Mesothelial cell of epicardium (in vitro differentiated cells): ENCODE results near the gene CASS4. TPM values are rescaled to one million over a fixed set of nuclear protein-coding genes. Genes with fewer than 3 reads are reported as not detected.
A peak's percentile ranks its signal among the peaks of the same experiment; 100 is the strongest.

Experiments
- DNase-seq, 2 experiments: peaks; one replicate each; pipeline ENCODE4 v3.0.0; 2021; ENCODE audit warnings: low spot score in 2 of 2; ENCODE audit not compliant: unreplicated experiment in 2 of 2
- H3K27ac Mint-ChIP-seq: 2 replicates; pipeline ENCODE4 v1.8.0; 2021; ENCODE audit warnings: mixed read lengths
- H3K27me3 Mint-ChIP-seq: 2 replicates; pipeline ENCODE4 v1.8.0; 2021; ENCODE audit warnings: low read depth, mixed read lengths
- H3K36me3 Mint-ChIP-seq: 2 replicates; pipeline ENCODE4 v1.8.0; 2021; ENCODE audit warnings: mixed read lengths
- H3K4me1 Mint-ChIP-seq: 2 replicates; pipeline ENCODE4 v1.8.0; 2021; ENCODE audit warnings: mixed read lengths
- H3K4me3 Mint-ChIP-seq: 2 replicates; pipeline ENCODE4 v1.8.0; 2021; ENCODE audit warnings: mild to moderate bottlenecking, moderate library complexity, mixed read lengths
- H3K9me3 Mint-ChIP-seq: 2 replicates; pipeline ENCODE4 v1.8.0; 2021; ENCODE audit warnings: mixed read lengths
- CTCF ChIP-seq: fragments of 200-600 bp; sonication (generic); IDR thresholded peaks from one replicate; pipeline ENCODE4 v1.5.0; 2021; ENCODE audit warnings: antibody characterized with exemption; ENCODE audit not compliant: unreplicated experiment
- total RNA-seq: library from RNA; stranded (reverse); gene quantifications from 3 replicates; pipeline ENCODE4 v1.2.1, GENCODE V29; 2021

CASS4 gene
- total RNA-seq, 1 donor from 2014 or later, result 0.67 TPM

- H3K4me1 Mint-ChIP-seq, result peaks cover 3% of the 10 kb centered on the region
- peaks cover 17% of the 10 kb centered on the region for H3K27me3 Mint-ChIP-seq
- no peak overlapping the region for H3K27ac Mint-ChIP-seq
- no peaks in the 10 kb centered on the region for H3K36me3 Mint-ChIP-seq
- no peak overlapping the region for H3K4me3 Mint-ChIP-seq
- no peaks in the 10 kb centered on the region for H3K9me3 Mint-ChIP-seq
- peak in 1 of 2 experiments; percentile 16 for DNase-seq
- TF ChIP-seq CTCF, result no peak
Measured at GRCh38 chr20:56447227-56447626, 35.2 kb downstream of the CASS4 start.

DNA sequence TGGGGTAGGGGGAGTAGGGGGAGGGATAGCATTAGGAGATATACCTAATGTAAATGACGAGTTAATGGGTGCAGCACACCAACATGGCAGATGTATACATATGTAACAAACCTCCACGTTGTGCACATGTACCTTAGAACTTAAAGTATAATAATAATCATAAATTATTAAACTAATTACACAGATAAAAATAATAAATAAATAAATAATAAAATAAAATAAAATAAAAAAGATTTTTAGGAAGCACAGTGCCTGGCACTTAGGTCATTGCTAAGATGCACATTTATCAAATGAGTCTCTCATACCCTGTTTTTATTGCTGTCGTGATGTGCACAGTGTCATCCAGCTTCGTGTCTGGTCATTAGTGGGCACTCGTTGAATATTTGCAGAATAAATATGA is 37.4 kb downstream of the CASS4 start:
- no peaks in the 10 kb centered on the region for H3K4me1 Mint-ChIP-seq
- TF ChIP-seq CTCF, result no peak
- no peak overlapping the region for H3K27ac Mint-ChIP-seq

DNA sequence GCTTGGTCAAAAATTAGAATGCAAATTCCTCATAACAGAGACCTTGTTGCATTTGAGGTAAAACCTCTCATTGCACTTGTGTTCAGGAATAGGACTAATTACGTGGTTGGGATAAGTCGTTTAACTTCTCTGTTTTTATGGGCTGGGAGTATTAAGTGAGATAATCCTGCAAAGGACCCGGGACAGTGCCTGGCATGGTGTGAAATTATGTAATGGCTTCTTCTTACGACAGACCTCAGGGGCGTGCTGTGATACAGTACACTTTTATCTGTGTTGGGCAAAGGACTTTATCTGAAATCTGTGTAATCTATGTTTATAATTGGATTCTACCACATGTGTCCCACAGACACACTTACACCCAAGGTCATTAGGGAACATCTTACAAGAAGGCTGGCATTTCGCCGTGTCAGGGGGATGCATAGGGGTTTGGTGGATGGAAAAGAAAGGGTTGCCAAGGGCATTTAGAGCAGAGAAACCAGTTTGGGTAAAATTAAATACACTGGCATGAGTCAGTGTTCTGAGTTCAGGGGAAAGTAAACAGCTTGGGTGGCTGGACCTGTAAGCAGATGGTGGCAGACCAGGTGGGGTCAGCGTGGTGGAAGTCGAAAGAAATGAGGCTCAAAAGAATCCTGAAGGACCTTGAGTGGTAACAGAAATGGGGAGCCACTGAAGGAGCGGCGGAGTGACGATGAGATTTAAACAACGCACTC is 39.2 kb downstream of the CASS4 start:
- no peak for TF ChIP-seq CTCF
- Mint-ChIP-seq H3K9me3 (no peaks in the 10 kb centered on the region), H3K27me3 (peaks cover 19% of the 10 kb centered on the region), H3K36me3 (no peaks in the 10 kb centered on the region), H3K27ac (no peak overlapping the region), H3K4me3 (no peak overlapping the region), H3K4me1 (no peaks in the 10 kb centered on the region)
- DNase-seq, result no peak

More for the DNA sequence above, 37.4 kb downstream of the CASS4 start:
- Mint-ChIP-seq H3K4me3 (no peak overlapping the region), H3K36me3 (no peaks in the 10 kb centered on the region), H3K9me3 (no peaks in the 10 kb centered on the region), H3K27me3 (peaks cover 23% of the 10 kb centered on the region)
- no peak for DNase-seq

DNA sequence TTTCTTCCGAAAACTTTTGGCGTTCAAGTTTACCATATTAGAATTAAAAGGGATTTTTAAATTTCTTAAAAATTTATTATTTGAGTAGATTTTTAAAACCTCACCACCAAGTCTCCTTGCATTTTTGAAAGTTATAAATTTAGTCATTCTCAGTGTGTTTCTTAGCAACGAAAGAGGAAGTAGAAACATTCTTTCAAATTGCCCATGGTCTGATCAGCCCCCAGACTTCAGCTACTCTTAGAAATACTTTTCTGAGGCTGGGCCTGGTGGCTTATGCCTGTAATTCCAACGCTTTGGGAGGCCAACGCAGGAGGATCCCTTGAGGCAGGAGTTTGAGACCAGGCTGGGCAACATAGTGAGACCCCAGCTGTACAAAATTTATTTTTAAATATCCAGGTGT is 41.3 kb downstream of the CASS4 start:
- no peaks in the 10 kb centered on the region for H3K9me3 Mint-ChIP-seq
- DNase-seq, result no peak
- no peak overlapping the region for H3K4me3 Mint-ChIP-seq
- no peak for TF ChIP-seq CTCF
- H3K36me3 Mint-ChIP-seq, result no peaks in the 10 kb centered on the region
- no peak overlapping the region for H3K27ac Mint-ChIP-seq
- H3K27me3 Mint-ChIP-seq, result peaks cover 26% of the 10 kb centered on the region
- no peaks in the 10 kb centered on the region for H3K4me1 Mint-ChIP-seq

GRCh38 chr20:56454754-56455153 is 42.7 kb downstream of the CASS4 start:
- Mint-ChIP-seq H3K4me3 (no peak overlapping the region), H3K27ac (no peak overlapping the region), H3K27me3 (peaks cover 36% of the 10 kb centered on the region), H3K36me3 (no peaks in the 10 kb centered on the region), H3K4me1 (no peaks in the 10 kb centered on the region), H3K9me3 (no peaks in the 10 kb centered on the region)
- no peak for DNase-seq
- TF ChIP-seq CTCF, result no peak
